Breast epithelium (tissue), 3 donors: ENCODE measurements around the gene ERC1.

Experiments
- CTCF ChIP-seq, 3 donors: fragments of 450-650 bp; IDR thresholded peaks; one replicate each; pipeline ENCODE4 v1.5.1; 2016 to 2017; ENCODE audit warnings: antibody characterized with exemption in 3 of 3, mild to moderate bottlenecking in 3 of 3, moderate library complexity in 3 of 3
- POLR2A ChIP-seq: fragments of 450-650 bp; IDR thresholded peaks from one replicate; pipeline ENCODE4 v1.6.1; 2016; ENCODE audit warnings: antibody characterized with exemption, mild to moderate bottlenecking, moderate library complexity
- POLR2AphosphoS5 ChIP-seq, 3 donors: sonication (generic); formaldehyde crosslinking; IDR thresholded peaks; one replicate each; pipeline ENCODE4 v1.6.1; 2017; ENCODE audit warnings: antibody characterized with exemption in 3 of 3

GRCh38 chr12:1290716-1291115 lies 299.7 kb downstream of the ERC1 start:
- TF ChIP-seq CTCF (IDR thresholded peaks at IDR 0.05) (no peak), POLR2A (no peak), POLR2AphosphoS5 (IDR thresholded peaks at IDR 0.05) (no peak)
